ENCODE measurements around the gene FNDC7.
A peak's percentile ranks its signal among the peaks of the same experiment; 100 is the strongest.
"Not testable (repeated sequence)": the region's sequence is repeated elsewhere in the genome, so short reads cannot be mapped to it uniquely, and the experiment has no call there.

FNDC7 gene

DNA sequence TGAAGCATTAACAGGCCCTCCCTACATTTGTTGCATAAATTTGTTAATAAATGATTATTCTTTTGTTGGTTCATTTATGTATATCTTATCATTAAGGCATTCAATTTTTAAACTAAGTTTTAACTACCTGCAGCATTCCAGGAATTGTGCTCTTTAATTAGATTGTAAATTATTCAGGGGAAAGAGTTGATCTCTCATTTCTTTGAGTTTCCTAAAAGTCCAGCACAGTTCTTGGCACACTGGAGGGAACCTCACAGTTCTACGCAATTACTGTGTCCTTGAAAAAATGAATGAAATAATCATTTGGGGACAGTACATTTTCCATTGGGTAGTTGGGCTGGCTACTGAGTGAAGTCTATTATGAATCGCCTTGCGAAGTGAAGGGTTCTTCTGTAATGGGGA is 33.3 kb downstream of the FNDC7 start:
- no peak for DNase-seq (ENCODE audit: low spot score)

DNA sequence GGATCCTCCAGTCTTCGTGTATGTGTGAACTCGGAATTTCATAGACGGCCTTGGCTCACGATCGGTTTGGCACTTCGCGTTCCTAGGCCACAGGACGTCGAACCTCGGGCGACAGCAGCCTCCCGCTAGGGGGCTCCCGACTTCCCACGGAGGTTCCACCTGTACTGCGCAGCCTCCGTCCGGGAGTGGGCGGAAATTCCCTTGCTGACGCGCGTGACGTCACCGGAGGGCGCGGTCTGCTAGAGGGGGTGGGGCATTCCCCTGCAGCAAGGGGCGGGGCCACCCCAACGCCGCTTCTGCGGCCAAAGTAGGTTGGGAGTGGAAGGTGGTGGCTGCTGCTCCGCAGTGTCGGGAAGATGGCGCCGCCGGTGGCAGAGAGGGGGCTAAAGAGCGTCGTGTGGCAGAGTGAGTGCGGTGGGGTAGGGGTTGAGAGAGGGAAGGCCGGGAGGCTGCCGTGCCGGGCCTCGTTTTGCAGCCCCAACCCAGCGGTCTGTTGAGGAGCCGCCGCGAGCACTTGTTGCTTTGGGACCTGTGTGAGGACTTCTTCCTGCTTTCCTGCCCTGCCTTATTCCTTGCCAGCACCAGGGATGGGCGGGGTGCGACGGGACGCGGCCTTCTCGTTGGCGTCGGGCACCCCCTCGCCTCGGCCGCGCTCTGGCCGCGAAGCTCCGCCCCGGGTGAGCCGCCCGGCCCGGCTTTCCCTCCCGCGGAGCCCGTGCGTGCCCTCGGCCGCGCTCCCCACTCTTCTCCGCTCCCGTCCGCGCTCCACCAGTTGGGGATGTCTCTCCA is 33.9 kb downstream of the FNDC7 start, which contains the start of gene STXBP3:
Gene STXBP3 (plus strand): TSS at position 293 of the 789 bp plus-strand sequence. CDS start 64 bp downstream, at position 357.
- peak; percentile 98 for DNase-seq (ENCODE audit: low spot score)

DNA sequence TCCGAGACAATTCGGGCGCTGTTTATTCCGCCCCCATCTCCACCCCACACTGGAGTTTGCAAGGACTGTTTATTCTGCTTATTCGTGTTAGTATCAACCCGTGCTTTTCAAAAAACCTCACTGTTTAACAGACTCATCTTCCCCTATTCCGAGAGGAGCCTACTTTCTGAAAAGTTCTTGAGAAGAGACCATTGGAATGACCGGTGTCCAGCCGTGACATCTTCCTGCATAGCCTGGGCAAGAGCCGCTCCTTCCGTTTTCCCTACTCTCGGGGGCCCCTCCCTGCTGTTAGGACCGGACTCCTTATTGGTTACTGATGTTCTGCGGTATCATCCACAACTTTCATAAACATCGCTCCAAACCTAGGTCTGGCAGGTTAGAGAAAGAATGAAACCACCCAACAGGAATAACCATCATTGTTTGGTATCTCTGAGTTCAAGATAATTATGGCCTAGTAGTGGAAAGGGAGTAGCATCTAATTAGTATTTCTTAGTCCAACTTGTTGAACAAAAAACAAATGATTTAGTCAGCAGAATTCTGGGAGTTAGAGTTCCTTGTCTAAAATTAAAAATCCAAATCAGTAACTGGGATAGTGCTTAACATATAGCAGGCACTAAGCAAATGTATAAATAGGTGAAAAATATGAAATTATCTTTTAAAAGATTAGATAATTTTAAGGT is 34.6 kb downstream of the FNDC7 start:
- peak; percentile 80 for DNase-seq (ENCODE audit: low spot score)

DNA sequence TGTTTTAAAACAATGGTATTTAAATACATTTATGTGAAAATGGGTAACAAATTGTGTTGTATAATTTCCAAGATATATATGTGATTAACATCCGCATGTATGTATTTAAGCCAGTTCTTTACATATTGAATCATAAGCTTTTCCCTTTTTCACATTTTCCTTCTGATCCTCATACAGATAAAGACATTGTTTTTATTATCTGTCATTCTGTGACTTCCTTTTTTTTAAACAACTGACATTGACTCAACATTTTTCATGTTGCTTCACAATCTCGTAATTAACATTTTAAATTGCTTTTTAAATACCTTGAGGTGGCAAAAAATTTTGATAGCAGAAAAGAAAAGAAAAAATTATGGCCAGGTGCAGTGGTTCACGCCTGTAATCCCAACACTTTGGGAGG is 35.2 kb downstream of the FNDC7 start:
- no peak for DNase-seq (ENCODE audit: low spot score)

DNA sequence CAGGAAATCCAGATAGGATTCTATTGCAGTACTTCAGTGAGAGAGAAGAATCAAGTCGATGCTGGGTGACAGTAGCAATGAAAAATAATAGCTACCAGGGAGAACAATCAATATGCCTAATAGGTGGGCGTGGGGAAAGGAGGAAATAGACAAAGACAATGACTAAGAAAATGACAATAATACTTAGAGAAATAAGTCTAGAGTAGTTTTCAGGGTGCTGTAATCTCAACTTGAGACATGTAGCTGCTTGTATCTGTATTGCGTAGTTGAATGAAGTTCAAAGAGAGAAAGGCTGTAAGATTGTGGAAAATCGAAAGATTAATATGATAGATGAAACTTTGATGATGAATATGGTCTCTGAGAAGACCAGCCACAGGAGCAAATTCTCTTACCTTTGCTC is 36.4 kb downstream of the FNDC7 start:
- DNase-seq (ENCODE audit: low spot score): no peak

DNA sequence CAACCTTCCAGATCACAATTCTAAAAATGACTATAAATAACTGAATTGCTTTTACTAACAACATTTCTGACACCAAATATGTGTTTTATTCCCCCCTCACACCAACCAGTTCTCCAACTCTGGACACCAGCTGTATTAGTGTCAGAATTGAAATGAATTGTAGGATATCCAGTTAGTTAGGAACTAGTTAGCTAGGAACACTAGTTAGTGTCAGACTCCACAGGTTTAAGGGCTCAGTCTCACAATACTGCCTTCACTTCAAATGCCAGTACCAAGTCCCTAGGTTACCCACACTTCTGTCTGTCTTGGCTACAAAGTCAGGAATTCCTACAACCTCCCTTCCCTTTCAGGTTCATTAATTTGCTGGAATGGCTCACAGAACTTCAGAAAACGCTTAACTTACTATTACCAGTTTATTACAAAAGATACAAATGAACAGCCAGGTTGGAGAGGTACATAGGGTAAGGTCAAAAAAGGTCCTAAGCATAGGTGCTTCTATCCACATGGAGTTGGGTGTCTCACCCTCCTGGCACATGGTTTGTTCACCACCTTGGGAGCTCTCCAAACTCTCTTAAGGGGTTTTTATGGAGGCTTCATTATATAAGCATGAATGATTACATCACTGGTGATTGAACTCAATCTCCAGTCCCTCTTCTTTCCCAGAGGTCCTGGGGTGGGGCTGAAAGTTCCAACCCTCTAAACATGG is 37.9 kb downstream of the FNDC7 start:
- DNase-seq (ENCODE audit: low spot score): no peak

DNA sequence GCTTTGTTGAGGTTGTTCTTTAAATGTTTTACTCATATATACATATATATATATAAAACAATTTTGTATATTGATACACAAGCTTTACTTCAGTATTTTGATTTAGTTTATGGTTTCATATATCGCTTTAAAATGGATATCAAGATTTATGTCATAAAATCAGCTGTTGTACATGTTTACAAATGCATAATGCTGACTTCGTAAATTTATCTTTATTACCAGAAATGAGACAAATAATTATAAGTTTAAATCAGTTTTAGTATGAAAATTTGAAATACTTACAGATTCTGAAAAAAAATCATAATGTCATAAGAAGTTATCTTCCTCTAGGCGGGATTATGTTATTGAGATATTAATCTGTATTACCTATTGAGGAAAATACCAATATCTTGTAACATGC is 40.7 kb downstream of the FNDC7 start:
- no peak for DNase-seq (ENCODE audit: low spot score)

DNA sequence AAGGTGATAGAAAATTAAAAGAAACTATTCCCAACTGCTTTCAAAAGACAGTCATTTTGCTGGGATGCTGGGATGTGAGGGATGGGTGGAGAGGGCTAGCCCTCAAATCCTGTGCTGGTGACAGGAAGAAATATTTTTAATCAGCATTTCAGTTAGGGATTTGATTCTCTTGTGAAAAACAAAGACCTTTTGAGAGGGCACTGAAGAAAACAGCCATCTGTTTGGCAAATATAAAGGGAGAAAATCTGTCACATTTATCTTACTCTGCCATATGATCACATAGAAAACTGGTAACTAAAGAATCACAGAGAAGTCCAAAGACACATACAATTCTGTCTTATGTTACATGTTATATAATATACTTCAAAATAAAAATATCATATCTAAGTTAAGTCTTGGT is 46.1 kb downstream of the FNDC7 start:
- no peak for DNase-seq (ENCODE audit: low spot score)

DNA sequence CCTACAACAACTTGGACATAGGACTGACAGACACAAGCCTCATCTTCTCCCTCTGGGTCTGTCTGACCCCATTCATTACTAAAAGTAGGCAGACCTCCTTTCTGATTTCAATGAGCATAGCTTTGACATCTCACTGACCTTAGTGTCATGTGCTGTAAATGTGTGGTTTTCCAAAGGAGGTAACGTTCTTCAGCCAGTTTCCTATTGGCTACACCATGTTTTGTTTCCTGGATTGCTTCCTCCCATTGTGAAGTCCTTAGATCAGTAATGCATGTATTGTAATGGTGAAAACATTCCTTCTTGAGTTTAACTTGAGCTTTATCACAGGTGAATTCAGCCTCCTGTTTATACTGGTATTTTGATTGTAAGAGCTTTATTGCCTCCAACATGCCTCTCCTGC is 54.4 kb downstream of the FNDC7 start:
- no peak for DNase-seq (ENCODE audit: low spot score)

DNA sequence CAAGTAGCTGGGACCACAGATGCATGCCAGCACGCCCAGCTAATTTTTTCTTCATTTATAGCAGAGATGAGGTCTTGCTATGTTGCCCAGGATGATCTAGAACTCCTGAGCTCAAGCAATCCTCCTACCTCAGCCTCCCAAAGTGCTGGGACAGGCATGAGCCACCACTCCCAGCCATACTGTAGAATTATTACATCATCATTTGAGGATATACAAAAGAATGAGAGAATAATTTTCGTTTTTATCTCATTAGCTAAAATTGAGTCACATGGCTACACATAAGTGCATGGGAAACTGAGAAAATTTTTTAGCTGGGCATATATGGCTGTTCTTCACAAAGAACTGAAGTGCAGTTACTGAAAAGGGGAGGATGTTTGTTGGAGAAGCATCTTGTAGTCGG is 55.0 kb downstream of the FNDC7 start:
- DNase-seq (ENCODE audit: low spot score): no peak

DNA sequence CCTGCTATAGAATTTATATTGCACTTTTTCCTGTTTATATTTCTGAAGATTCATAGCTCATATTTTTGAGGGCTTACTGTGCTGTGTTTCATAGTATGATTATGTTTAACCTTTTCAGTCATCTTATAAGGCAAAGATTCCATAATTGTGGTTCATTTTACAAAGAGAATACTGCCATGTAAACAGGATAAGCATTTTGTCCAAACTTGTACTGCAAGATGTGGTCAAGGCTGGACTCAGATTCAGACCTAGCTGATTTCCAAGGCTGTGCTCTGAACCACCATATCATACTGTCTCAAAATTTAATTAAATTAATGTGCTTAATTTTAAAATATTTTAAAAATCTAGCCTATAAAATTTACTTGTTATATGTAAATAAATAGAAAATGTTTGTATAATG is 65.1 kb downstream of the FNDC7 start:
- no peak for DNase-seq (ENCODE audit: low spot score)

DNA sequence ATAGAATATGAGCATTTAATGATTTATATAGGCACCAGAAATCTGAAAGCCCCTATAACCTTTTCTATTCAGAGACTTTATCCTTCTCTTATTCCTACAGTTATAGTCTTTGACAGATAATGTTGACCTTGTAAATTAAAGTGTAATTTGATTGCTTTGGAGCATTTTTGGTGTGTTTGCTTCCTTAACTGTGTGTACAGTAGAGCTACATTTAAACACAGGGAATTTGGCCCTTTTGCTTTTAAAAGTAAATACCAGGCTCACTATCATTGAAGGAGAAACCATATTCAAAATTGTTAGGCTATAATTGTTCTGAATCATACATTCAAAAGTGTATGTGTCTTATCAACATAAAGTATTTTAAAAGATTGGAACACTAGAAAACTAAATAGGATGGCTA is 66.7 kb downstream of the FNDC7 start:
- no peak for DNase-seq (ENCODE audit: low spot score)

DNA sequence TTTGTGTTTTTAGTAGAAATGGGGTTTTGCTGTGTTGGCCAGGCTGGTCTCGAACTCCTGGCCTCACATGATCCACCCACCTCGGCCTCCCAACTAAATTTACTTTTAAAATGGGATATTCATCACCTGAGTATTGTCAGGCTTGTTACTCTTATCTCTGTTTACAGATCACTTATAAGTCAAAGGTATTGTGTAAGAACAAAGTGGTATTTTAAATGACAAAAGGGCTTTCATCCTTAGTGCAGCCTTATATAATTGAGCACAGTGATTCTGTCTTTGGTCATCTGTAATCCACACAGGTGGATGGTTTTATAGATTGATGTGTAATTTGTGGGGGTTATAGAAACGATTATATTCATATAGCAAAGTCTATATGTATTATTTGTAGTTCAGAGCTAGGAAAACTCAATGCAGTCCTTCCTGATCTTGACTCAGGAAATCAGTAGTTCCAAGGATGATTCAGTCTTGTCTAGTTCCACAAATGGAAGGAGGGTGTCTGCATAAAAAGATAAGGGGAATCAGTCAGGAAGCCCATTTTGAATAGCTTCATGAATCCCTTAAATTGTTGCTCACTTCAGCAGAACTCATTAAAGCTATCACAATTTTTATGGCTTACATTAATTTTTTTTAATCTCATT is 68.3 kb downstream of the FNDC7 start:
- no peak for DNase-seq (ENCODE audit: low spot score)

DNA sequence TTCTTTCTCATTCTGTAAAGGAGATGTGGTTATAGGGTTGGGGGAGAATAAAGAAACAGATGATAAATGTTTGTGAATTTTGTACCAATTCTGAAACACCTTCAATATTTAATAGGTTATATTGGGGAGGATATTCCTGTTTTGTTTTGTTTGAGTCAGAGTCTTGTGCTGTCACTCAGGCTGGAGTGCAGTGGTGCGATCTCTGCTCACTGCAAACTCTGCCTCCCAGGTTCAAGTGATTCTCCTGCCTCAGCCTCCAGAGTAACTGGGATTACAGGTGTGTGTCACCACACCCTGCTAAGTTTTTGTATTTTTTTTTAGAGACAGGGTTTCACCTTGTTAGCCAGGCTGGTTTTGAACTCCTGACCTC is 68.9 kb downstream of the FNDC7 start:
- not testable (repeated sequence) for DNase-seq (ENCODE audit: low spot score)

DNA sequence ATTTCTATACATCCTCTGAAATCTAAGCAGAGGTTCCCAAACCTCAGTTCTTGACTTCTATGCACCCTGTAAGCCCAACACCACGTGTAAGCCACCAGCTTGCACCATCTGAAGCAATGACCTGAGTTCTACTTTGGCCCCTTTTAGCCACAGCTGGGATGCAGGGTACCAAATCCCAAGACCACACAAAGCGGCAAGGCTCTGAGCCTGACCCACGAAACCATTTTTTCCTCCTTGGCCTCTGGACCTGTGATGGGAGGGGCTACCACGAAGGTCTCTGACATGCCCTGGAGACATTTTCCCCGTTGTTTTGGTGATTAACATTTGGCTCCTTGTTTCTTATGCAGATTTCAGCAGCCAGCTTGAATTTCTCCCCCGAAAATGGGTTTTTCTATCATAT is 72.6 kb downstream of the FNDC7 start:
- DNase-seq (ENCODE audit: low spot score): no peak

DNA sequence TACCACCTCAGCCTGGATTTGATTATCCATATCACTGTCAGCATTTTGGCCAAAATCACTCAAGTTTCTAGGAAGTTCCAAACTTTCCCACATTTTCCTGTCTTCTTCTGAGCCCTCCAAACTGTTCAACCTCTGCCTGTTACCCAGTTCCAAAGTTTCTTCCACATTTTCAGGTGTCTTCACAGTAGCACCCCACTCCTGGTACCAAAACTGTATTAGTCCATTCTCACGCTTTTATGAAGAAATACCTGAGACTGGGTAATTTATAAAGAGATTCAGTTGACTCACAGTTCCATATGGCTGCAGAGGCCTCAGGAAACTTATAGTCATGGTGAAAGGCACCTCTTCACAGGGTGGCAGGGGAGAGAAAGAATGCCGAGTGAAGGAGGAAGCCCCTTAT is 73.2 kb downstream of the FNDC7 start:
- no peak for DNase-seq (ENCODE audit: low spot score)

DNA sequence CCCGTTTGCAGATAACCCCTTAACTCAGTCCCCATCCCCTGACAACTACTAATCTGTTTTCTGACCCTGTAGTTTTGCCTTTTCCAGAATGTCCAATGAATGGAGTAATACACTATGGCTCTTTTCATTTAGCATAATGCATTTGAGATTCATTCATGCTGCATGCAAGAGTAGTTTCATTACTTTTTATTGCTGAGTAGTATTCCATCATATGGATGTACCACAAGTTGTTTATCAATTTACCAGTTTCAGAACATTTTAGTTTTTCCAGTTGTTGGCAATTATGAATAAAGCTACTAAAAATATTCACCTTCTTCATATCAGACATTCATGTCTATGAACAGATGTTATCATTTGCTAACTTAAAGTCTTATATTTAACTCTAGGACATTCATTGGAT is 79.1 kb downstream of the FNDC7 start:
- no peak for DNase-seq (ENCODE audit: low spot score)
